ENCODE data around the gene PKN3.
"Not testable (repeated sequence)": the region's sequence is repeated elsewhere in the genome, so short reads cannot be mapped to it uniquely, and the experiment has no call there.

GRCh38 chr9:128699096-128699795, 3.1 kb upstream of the PKN3 start:
- TF ChIP-seq CTCF (IDR thresholded peaks at IDR 0.05; ENCODE audit: low read length); EZH2 (IDR thresholded peaks at IDR 0.05; ENCODE audit: borderline replicate concordance, low read length): not testable (repeated sequence)

Measured in OCI-LY1 (cell line).